Endothelial cell of umbilical vein (primary cell): ENCODE results near the gene AKAP6. TPM values are rescaled to one million over a fixed set of nuclear protein-coding genes. Genes with fewer than 3 reads are reported as not detected.

Experiments used
- BruUV-seq: library from RNA; stranded (reverse); fragments of 400-500 nt; replicated peaks from 2 replicates; lab custom pipeline; 2021; lab: Mats Ljungman, UMichigan
- CTCF ChIA-PET: fragments of 300-600, 350-600 bp; sonication (Branson Sonifier 250); formaldehyde crosslinking; loops from one replicate; lab custom pipeline; 2021; ENCODE audit warnings: antibody characterized with exemption, inconsistent platforms; lab: Charles Lee
- POLR2A ChIA-PET: fragments of 300-600, 350-600 bp; sonication (Branson Sonifier 250); formaldehyde crosslinking; loops from one replicate; lab custom pipeline; 2021; ENCODE audit warnings: antibody characterized with exemption, inconsistent platforms; lab: Charles Lee
- DNase-seq: peaks from one replicate; pipeline ENCODE4 v3.0.0-alpha.2; 2011; ENCODE audit warnings: low read depth, low spot score
- FAIRE-seq: peaks from 2 replicates; lab custom pipeline; 2011; peaks lifted over from hg19 to GRCh38; lab: Jason Lieb, UNC
- H2AFZ ChIP-seq: 2 replicates; pipeline ENCODE4 v1.6.0; 2012; ENCODE audit warnings: low read depth, low read length, control low read depth, inconsistent platforms
- H3K27ac ChIP-seq: 2 replicates; pipeline ENCODE4 v1.5.1; 2011; ENCODE audit warnings: low read depth, mild to moderate bottlenecking, control low read depth, low read length, moderate library complexity; ENCODE audit not compliant: insufficient read depth
- H3K27me3 ChIP-seq, 2 experiments: 2 replicates each; pipeline versions ENCODE4 v1.6.0 to v1.6.1; 2011; ENCODE audit warnings: low read length in 2 of 2, mixed read lengths in 1 of 2; ENCODE audit not compliant: control insufficient read depth in 2 of 2, insufficient read depth in 2 of 2
- H3K36me3 ChIP-seq, 2 experiments: 2 replicates in 1 of 2; 3 replicates in 1 of 2; pipeline ENCODE4 v1.5.1; 2011; ENCODE audit warnings: low read length in 2 of 2, mild to moderate bottlenecking in 1 of 2, moderate library complexity in 1 of 2; ENCODE audit not compliant: control insufficient read depth in 2 of 2, insufficient read depth in 2 of 2; ENCODE audit errors: extremely low read depth in 1 of 2
- H3K4me1 ChIP-seq: 3 replicates; pipeline ENCODE4 v1.5.1; 2011; ENCODE audit warnings: mild to moderate bottlenecking, low read length; ENCODE audit not compliant: control insufficient read depth, insufficient read depth; ENCODE audit errors: extremely low read depth
- H3K4me2 ChIP-seq: 2 replicates; pipeline ENCODE4 v1.6.1; 2011; ENCODE audit warnings: low read length, control low read depth, mixed read lengths; ENCODE audit not compliant: insufficient read depth
- H3K4me3 ChIP-seq, 3 experiments: fragments of 200-600 bp in 1 of 3; sonication (generic), shearing (Covaris generic) in 1 of 3; replicated peaks in 1 of 3; 2 replicates each; pipeline ENCODE4 v1.5.1; 2011 to 2016; ENCODE audit warnings: control low read depth in 3 of 3, low read length in 3 of 3, mild to moderate bottlenecking in 2 of 3, inconsistent platforms in 1 of 3, low read depth in 1 of 3, moderate library complexity in 1 of 3; ENCODE audit not compliant: insufficient read depth in 1 of 3
- H3K79me2 ChIP-seq: 2 replicates; pipeline ENCODE4 v1.6.0; 2012; ENCODE audit warnings: low read length, inconsistent platforms; ENCODE audit not compliant: control insufficient read depth, insufficient read depth
- H3K9ac ChIP-seq: replicated peaks from 2 replicates; pipeline ENCODE3; 2011; ENCODE audit warnings: low read length, control low read depth; ENCODE audit not compliant: insufficient read depth; ENCODE audit errors: extremely low read depth
- H3K9me1 ChIP-seq: replicated peaks from 3 replicates; pipeline ENCODE4 v1.6.0; 2011; ENCODE audit warnings: mild to moderate bottlenecking, low read length; ENCODE audit not compliant: control insufficient read depth, insufficient read depth; ENCODE audit errors: extremely low read depth
- H3K9me3 ChIP-seq: replicated peaks from 2 replicates; pipeline ENCODE4 v1.5.1; 2012; ENCODE audit warnings: low read length, inconsistent platforms; ENCODE audit not compliant: control insufficient read depth, insufficient read depth
- H4K20me1 ChIP-seq: replicated peaks from 2 replicates; pipeline ENCODE3; 2011; ENCODE audit warnings: mild to moderate bottlenecking, low read length; ENCODE audit not compliant: control insufficient read depth, insufficient read depth; ENCODE audit errors: extremely low read depth
- EZH2 ChIP-seq: IDR thresholded peaks from 2 replicates; pipeline ENCODE4 v1.6.1; 2012; ENCODE audit warnings: borderline replicate concordance, low read depth, mild to moderate bottlenecking, moderate library complexity, low read length, inconsistent platforms; ENCODE audit not compliant: severe bottlenecking
- FOS ChIP-seq: IDR thresholded peaks from 2 replicates; pipeline ENCODE4 v1.6.1; 2011; ENCODE audit warnings: mild to moderate bottlenecking, low read length, moderate library complexity, borderline replicate concordance; ENCODE audit not compliant: insufficient read depth
- GATA2 ChIP-seq: IDR thresholded peaks from 2 replicates; pipeline ENCODE4 v1.7.0; 2011; ENCODE audit warnings: low read depth, mild to moderate bottlenecking, moderate library complexity, mixed read lengths, low read length; ENCODE audit not compliant: insufficient read length, insufficient read depth
- JUN ChIP-seq: IDR thresholded peaks from 2 replicates; pipeline ENCODE4 v1.6.1; 2011; ENCODE audit warnings: borderline replicate concordance, low read depth; ENCODE audit not compliant: insufficient read length, insufficient read depth
- MAX ChIP-seq: IDR thresholded peaks from 2 replicates; pipeline ENCODE4 v1.6.1; 2011; ENCODE audit not compliant: insufficient read depth, insufficient read length
- MYC ChIP-seq: IDR thresholded peaks from one replicate; pipeline ENCODE4 v1.6.1; 2011; ENCODE audit warnings: mild to moderate bottlenecking, low read depth, low read length
- POLR2A ChIP-seq: IDR thresholded peaks from 2 replicates; pipeline ENCODE4 v1.6.1; 2012; ENCODE audit warnings: low read depth, mild to moderate bottlenecking, control low read depth, low read length
- POLR2AphosphoS5 ChIP-seq: IDR thresholded peaks from 2 replicates; pipeline ENCODE4 v1.6.1; 2012; ENCODE audit warnings: low read depth, mild to moderate bottlenecking, control low read depth, low read length, moderate library complexity; ENCODE audit not compliant: insufficient read depth
- dilution Hi-C: fragments of 300-500 bp; cut with MboI; formaldehyde crosslinking; loops from one replicate; pipeline ENCODE4 v1.15.0; 2019; ENCODE audit warnings: low sequenced_read_pairs; ENCODE audit not compliant: extremely low pct_ligation_motif_present
- intact Hi-C: fragments of 100-400 bp; cut with micrococcal nuclease; formaldehyde crosslinking; loops from one replicate; pipeline ENCODE4 v1.10.0; 2022
- polyA plus RNA-seq, 4 experiments: library from polyadenylated mRNA; depleted of rRNA in 3 of 4; stranded (reverse) in 3 of 4; unstranded in 1 of 4; fragments of >200 nt; gene quantifications; 2 replicates each; pipeline versions ENCODE4 v1.2.1 to v1.2.3, GENCODE V29; 2011 to 2012; ENCODE audit warnings: missing spikeins in 1 of 4
- total RNA-seq: library from RNA; stranded (reverse); gene quantifications from 2 replicates; pipeline ENCODE4 v1.2.3, GENCODE V29; 2021
- TF ChIP-seq, protein P1 (sequence below), 2 donors: IDR thresholded peaks; 1 replicate in 1 of 2; 2 replicates in 1 of 2; pipeline ENCODE4 v1.5.1; 2011; ENCODE audit warnings: low read length in 2 of 2, mild to moderate bottlenecking in 2 of 2, moderate library complexity in 2 of 2, control low read depth in 1 of 2, inconsistent platforms in 1 of 2, low read depth in 1 of 2; ENCODE audit not compliant: insufficient read depth in 1 of 2; ENCODE audit errors: extremely low read depth in 1 of 2

The AKAP6 gene
- total and polyA plus RNA-seq, 2 donors (not counting 3 experiments of a cell fraction or from before 2014, with no cell fraction given): 0.03 to 0.49 TPM

DNA sequence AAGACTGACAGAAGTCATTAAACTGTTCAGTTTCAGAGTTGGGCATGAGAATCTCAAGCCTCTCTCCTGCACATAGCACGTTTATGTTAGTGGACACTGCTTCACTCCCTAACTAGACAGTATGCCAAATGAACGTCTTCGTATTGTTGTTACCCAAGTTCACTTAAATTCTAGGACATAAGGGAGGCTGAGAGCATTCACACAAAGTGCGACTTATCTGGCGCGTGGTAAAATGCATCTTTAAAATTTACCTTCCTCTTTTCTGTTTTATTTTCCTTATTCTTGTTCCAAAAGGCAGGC is 166.3 kb downstream of the AKAP6 start:
- intact Hi-C loops: no loop called here
- H3K4me2 ChIP-seq: no peak overlapping the region
- no peak for TF ChIP-seq FOS
- TF ChIP-seq POLR2A: no peak
- no peak for TF ChIP-seq MAX
- TF ChIP-seq JUN: no peak
- TF ChIP-seq EZH2: no peak
- no peak for TF ChIP-seq GATA2
- TF ChIP-seq MYC: no peak
- TF ChIP-seq POLR2AphosphoS5: no peak
- TF ChIP-seq, protein P1, sequence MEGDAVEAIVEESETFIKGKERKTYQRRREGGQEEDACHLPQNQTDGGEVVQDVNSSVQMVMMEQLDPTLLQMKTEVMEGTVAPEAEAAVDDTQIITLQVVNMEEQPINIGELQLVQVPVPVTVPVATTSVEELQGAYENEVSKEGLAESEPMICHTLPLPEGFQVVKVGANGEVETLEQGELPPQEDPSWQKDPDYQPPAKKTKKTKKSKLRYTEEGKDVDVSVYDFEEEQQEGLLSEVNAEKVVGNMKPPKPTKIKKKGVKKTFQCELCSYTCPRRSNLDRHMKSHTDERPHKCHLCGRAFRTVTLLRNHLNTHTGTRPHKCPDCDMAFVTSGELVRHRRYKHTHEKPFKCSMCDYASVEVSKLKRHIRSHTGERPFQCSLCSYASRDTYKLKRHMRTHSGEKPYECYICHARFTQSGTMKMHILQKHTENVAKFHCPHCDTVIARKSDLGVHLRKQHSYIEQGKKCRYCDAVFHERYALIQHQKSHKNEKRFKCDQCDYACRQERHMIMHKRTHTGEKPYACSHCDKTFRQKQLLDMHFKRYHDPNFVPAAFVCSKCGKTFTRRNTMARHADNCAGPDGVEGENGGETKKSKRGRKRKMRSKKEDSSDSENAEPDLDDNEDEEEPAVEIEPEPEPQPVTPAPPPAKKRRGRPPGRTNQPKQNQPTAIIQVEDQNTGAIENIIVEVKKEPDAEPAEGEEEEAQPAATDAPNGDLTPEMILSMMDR (IDR thresholded peaks at IDR 0.05; ENCODE audit: extremely low read depth in 1 of 2, insufficient read depth in 1 of 2, low read depth in 1 of 2, low read length in 2 of 2): no peak
- H3K27me3 ChIP-seq: no peaks in the 10 kb centered on the region
- H3K9ac ChIP-seq: no peak overlapping the region
- no peak overlapping the region for H3K27ac ChIP-seq
- no TSS peak for BruUV-seq
- no peaks in the 10 kb centered on the region for H3K9me1 ChIP-seq
- no peaks in the 10 kb centered on the region for H3K4me1 ChIP-seq
- no peak for DNase-seq
- no peaks in the 10 kb centered on the region for H3K36me3 ChIP-seq
- no peaks in the 10 kb centered on the region for H4K20me1 ChIP-seq
- dilution Hi-C loops: no loop called here
- POLR2A ChIA-PET: no interaction called here
- H3K79me2 ChIP-seq: no peaks in the 10 kb centered on the region
- H3K4me3 ChIP-seq: no peak overlapping the region
- no peak for FAIRE-seq
- CTCF ChIA-PET: interaction anchor here (1.0 kb wide), 1 partner anchor 26 kb away, joined by 3 read pairs; no protein-coding TSS in a partner anchor
- no peak overlapping the region for H2AFZ ChIP-seq
- no peaks in the 10 kb centered on the region for H3K9me3 ChIP-seq
